Measurements from ENCODE around the gene CARS2. TPM values are rescaled to one million over a fixed set of nuclear protein-coding genes. Genes with fewer than 3 reads are reported as not detected.
A peak's percentile ranks its signal among the peaks of the same experiment; 100 is the strongest.
"Not testable (repeated sequence)": the region's sequence is repeated elsewhere in the genome, so short reads cannot be mapped to it uniquely, and the experiment has no call there.

CARS2 gene
- total RNA-seq, 3 donors from 2014 or later (not counting 1 experiment from before 2014, with no cell fraction given): 65.3 to 77.3 (median 73.0) TPM

DNA sequence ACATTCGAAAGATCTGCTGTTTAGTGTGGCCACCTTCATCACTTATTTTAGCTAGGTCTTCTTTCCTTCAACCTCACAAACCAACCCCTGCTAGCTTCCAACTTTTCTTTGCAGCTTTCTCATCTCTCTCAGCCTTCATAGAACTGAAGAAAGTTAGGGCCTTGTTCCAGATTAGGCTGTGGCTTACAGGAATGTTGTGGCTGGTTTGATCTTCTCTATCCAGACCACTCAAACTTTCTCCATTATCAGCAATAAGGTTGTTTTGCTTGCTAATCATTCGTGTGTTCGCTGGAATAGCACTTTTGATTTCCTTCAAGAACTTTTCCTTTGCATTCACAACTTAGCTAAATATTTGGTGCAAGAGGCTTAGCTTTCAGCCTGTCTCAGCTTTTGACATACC, 44.7 kb downstream of the CARS2 start:
- H3K27ac ChIP-seq (ENCODE audit: low read length): no peak overlapping the region
- WGBS (ENCODE audit: insufficient coverage): 100% methylated on average over 3 of the region's 3 CpGs

DNA sequence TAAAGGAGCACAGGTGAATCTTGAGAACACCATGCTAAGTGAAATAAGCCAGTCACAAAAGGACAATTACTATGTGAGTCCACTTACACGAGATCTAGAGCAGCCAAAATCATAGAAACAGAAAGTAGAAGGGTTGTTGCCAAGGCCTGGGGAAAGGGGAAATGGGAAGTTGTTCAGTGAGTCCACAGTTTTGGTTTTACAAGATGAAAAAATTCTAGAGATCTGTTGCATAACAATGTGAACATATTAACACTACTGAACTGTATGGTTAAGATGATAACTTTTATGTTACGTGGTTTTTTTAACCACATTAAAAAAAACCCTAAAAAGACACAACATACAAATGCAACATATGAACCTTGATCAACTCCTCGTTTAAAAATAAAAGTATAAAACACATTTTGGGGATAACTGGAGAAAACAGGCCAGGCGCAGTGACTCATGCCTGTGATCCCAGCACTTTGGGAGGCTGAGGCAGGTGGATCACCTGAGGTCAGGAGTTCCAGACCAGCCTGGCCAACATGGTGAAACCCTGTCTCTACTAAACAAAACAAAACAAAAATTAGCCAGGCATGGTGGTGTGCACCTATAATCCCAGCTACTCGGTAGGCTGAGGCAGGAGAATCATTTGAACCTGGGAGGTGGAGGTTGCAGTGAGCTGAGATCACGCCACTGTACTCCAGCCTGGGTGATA, 47.6 kb downstream of the CARS2 start:
- peak overlapping the region; percentile 5 to 39 for H3K27ac Mint-ChIP-seq
- intact Hi-C loops (cut with micrococcal nuclease); H3K27ac ChIP-seq (ENCODE audit: low read length); H3K36me3 Mint-ChIP-seq; H3K9me3 ChIP-seq (ENCODE audit: control insufficient read depth, insufficient read depth, low read length); H3K27me3 ChIP-seq (ENCODE audit: control insufficient read depth, insufficient read depth, low read length); H3K27me3 Mint-ChIP-seq (ENCODE audit: low read depth in 2 of 2); H3K4me1 ChIP-seq (ENCODE audit: control insufficient read depth, insufficient read depth, low read length); H3K4me3 Mint-ChIP-seq; H3K9me3 Mint-ChIP-seq; H3K4me3 ChIP-seq (ENCODE audit: low read length): not testable (repeated sequence)
- ATAC-seq (peak; percentile 59 to 81 (median 74)), DNase-seq (peak in 1 of 2 donors; percentile 24)
- peaks cover 15% of the 10 kb centered on the region for H3K36me3 ChIP-seq (ENCODE audit: control insufficient read depth, insufficient read depth, low read length)
- peaks cover 31 to 40% of the 10 kb centered on the region in 2 donors for H3K4me1 Mint-ChIP-seq
- 34% methylated on average over 3 of the region's 6 CpGs for WGBS (ENCODE audit: insufficient coverage)

More for the DNA sequence above, 44.7 kb downstream of the CARS2 start:
- H3K27me3 ChIP-seq (ENCODE audit: control insufficient read depth, insufficient read depth, low read length): no peaks in the 10 kb centered on the region
- H3K4me3 Mint-ChIP-seq: no peak overlapping the region
- no peaks in the 10 kb centered on the region for H3K27me3 Mint-ChIP-seq (ENCODE audit: low read depth in 2 of 2)
- intact Hi-C loops (cut with micrococcal nuclease): no loop called here
- H3K4me1 ChIP-seq (ENCODE audit: control insufficient read depth, insufficient read depth, low read length): peaks cover 20% of the 10 kb centered on the region
- DNase-seq: no peak
- H3K36me3 ChIP-seq (ENCODE audit: control insufficient read depth, insufficient read depth, low read length): peaks cover 31% of the 10 kb centered on the region
- H3K9me3 Mint-ChIP-seq: no peaks in the 10 kb centered on the region
- no peak overlapping the region for H3K4me3 ChIP-seq (ENCODE audit: low read length)
- ATAC-seq: no peak
- no peaks in the 10 kb centered on the region for H3K9me3 ChIP-seq (ENCODE audit: control insufficient read depth, insufficient read depth, low read length)
- TF ChIP-seq, protein P1, sequence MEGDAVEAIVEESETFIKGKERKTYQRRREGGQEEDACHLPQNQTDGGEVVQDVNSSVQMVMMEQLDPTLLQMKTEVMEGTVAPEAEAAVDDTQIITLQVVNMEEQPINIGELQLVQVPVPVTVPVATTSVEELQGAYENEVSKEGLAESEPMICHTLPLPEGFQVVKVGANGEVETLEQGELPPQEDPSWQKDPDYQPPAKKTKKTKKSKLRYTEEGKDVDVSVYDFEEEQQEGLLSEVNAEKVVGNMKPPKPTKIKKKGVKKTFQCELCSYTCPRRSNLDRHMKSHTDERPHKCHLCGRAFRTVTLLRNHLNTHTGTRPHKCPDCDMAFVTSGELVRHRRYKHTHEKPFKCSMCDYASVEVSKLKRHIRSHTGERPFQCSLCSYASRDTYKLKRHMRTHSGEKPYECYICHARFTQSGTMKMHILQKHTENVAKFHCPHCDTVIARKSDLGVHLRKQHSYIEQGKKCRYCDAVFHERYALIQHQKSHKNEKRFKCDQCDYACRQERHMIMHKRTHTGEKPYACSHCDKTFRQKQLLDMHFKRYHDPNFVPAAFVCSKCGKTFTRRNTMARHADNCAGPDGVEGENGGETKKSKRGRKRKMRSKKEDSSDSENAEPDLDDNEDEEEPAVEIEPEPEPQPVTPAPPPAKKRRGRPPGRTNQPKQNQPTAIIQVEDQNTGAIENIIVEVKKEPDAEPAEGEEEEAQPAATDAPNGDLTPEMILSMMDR (IDR thresholded peaks at IDR 0.05): no peak
- H3K36me3 Mint-ChIP-seq: peaks cover 9% of the 10 kb centered on the region
- peaks cover 23 to 36% of the 10 kb centered on the region in 2 donors for H3K4me1 Mint-ChIP-seq
- H3K27ac Mint-ChIP-seq: no peak overlapping the region

DNA sequence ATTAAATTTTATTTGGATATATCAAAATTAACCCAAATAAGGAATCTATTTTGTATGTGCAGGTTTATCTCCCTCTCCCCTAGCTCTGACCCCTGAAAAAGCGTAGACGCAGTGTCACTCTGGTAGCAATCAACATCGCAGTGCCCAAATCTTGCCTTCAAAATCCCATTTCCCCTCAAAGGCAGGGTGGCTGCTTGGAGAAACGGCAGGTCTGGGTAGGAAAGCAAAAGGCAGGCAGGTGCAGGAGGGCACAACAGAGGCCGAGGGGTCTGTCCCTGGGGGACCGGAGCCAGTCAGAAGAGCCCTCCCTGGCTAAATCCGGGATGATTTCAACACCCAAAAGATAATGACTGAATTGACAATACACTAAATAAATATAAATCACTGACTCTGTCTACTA, 48.7 kb downstream of the CARS2 start:
- ATAC-seq: no peak
- 97% methylated on average over 7 of the region's 7 CpGs for WGBS (ENCODE audit: insufficient coverage)
- Histone ChIP-seq H3K4me1 (ENCODE audit: control insufficient read depth, insufficient read depth, low read length) (peaks cover 11% of the 10 kb centered on the region), H3K27me3 (ENCODE audit: control insufficient read depth, insufficient read depth, low read length) (no peaks in the 10 kb centered on the region), H3K4me3 (ENCODE audit: low read length) (no peak overlapping the region), H3K9me3 (ENCODE audit: control insufficient read depth, insufficient read depth, low read length) (no peaks in the 10 kb centered on the region), H3K36me3 (ENCODE audit: control insufficient read depth, insufficient read depth, low read length) (peaks cover 8% of the 10 kb centered on the region), H3K27ac (ENCODE audit: low read length) (no peak overlapping the region)
- TF ChIP-seq, protein P1 (IDR thresholded peaks at IDR 0.05): no peak
- Mint-ChIP-seq H3K9me3 (no peaks in the 10 kb centered on the region), H3K36me3 (peaks cover 2% of the 10 kb centered on the region), H3K27ac (peak overlapping the region in 1 of 2 donors; percentile 5), H3K4me1 (peaks cover 34 to 40% of the 10 kb centered on the region in 2 donors), H3K4me3 (no peak overlapping the region), H3K27me3 (ENCODE audit: low read depth in 2 of 2) (no peaks in the 10 kb centered on the region)
- intact Hi-C loops (cut with micrococcal nuclease): no loop called here
- DNase-seq: no peak

DNA sequence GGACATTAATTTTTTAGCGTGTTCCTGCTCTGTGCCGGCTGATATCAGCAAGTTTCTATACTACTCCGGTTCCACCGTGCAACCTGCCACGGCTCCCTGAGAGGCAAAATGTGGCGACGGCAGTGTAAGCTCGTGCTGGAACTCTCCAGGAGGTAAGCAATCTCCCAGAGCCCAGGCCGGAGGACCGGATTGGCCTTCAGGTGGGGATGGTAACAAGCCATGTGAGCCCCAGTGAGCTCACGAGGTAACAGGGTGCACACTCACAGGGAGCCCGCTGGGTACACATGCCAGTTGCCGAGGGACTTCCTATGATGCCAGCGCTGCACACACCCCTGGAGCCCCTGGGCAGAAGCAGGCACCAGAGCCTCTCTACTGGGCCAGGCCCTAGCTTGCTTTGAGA, 52.1 kb downstream of the CARS2 start:
- Histone ChIP-seq H3K9me3 (ENCODE audit: control insufficient read depth, insufficient read depth, low read length) (no peaks in the 10 kb centered on the region), H3K4me1 (ENCODE audit: control insufficient read depth, insufficient read depth, low read length) (peaks cover 17% of the 10 kb centered on the region), H3K27me3 (ENCODE audit: control insufficient read depth, insufficient read depth, low read length) (no peaks in the 10 kb centered on the region), H3K4me3 (ENCODE audit: low read length) (no peak overlapping the region), H3K36me3 (ENCODE audit: control insufficient read depth, insufficient read depth, low read length) (peaks cover 15% of the 10 kb centered on the region), H3K27ac (ENCODE audit: low read length) (no peak overlapping the region)
- peaks cover 27 to 28% of the 10 kb centered on the region in 2 donors for H3K4me1 Mint-ChIP-seq
- no peaks in the 10 kb centered on the region for H3K27me3 Mint-ChIP-seq (ENCODE audit: low read depth in 2 of 2)
- WGBS (ENCODE audit: insufficient coverage): 97% methylated on average over 14 of the region's 14 CpGs
- TF ChIP-seq, protein P1 (IDR thresholded peaks at IDR 0.05): no peak
- no peak overlapping the region for H3K27ac Mint-ChIP-seq
- H3K9me3 Mint-ChIP-seq: no peaks in the 10 kb centered on the region
- intact Hi-C loops (cut with micrococcal nuclease): no loop called here
- DNase-seq (no peak), ATAC-seq (no peak)
- H3K36me3 Mint-ChIP-seq: no peaks in the 10 kb centered on the region
- no peak overlapping the region for H3K4me3 Mint-ChIP-seq

Data from natural killer cell (primary cell).